DMS114 treated with DMSO at 0.1 percent for 48 hours (cell line): ENCODE results near the gene MTERF4.

Experiments
- DNase-seq: peaks from one replicate; lab custom pipeline; 2025; ENCODE audit not compliant: unreplicated experiment; lab: John Stamatoyannopoulos, UW

Gene MTERF4, protein sequence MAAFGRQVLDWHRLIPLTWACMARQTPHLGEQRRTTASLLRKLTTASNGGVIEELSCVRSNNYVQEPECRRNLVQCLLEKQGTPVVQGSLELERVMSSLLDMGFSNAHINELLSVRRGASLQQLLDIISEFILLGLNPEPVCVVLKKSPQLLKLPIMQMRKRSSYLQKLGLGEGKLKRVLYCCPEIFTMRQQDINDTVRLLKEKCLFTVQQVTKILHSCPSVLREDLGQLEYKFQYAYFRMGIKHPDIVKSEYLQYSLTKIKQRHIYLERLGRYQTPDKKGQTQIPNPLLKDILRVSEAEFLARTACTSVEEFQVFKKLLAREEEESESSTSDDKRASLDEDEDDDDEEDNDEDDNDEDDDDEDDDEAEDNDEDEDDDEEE

DNA sequence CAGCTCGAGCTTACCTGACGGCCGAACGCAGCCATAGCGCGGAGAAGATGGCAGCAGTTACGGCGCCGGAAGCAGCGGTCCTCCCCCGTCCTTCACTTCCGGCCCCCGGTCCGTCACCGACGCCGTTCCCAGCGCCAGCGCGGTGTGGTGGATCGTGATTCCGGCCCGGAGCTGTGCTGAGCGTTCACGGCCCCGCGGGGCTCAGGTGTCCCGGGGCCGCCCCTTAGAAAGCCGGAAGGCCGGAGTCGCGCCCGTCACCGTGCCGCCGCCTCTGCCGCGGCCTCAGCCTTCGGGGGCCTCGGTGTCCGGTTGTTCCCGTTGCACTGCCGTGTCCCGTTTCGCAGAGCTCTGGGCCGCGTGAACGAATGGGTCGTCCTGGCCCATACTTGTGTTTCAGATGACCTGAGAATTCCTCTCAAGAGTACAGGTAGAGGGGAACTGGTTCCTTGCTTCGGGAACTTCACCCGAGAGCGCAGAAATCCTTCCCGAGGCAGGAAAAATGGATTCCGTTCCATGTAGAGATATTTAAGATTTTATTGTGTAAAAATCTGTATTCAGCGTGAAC is at the start of gene MTERF4:
TSS of gene MTERF4 (minus strand) at position 49 of the 565 bp plus-strand sequence. CDS start at position 35, 14 bp downstream.
- DNase-seq: peak; percentile 64

DNA sequence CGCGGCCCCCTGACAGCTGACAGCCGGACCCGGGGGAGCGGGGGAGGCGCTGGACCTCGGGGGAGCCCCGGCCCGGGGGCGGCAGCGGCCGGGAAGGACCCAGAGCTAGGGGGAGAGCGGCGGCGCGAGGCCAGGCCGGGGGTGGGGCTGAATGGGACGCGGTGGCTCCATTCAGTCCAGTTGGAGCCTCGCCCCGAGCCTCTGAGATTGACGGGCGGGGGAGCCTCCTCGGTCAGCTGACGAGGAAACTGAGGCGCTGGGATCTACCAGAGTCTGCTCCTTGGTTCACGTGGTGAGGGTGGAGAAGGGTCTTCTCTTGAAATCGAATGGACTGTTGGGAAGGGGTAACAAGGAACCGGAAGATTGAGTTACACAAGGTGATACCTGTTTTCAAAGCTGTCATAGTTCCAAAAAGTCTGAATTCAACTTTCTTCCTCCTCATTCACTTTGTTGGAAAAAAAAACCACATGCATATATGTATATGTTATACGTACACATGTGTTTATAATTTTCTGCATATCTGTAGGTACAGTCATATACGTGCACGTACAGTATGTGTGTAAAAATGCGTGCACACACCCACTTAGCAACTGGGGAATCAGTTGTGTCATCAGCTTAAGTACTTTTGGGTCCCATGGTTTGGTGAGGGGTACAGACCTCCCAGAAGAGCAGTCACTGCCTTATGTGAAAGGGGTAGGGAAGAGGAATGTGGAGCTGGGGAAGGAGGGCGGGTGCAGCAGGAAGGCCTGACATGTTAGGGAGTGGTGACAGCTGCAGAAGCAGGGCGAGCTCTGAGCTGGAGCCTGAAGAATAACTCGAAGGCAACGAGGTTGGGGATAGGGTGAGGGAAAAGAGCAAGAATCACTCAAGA is 48.8 kb upstream of the MTERF4 start:
- DNase-seq: no peak

DNA sequence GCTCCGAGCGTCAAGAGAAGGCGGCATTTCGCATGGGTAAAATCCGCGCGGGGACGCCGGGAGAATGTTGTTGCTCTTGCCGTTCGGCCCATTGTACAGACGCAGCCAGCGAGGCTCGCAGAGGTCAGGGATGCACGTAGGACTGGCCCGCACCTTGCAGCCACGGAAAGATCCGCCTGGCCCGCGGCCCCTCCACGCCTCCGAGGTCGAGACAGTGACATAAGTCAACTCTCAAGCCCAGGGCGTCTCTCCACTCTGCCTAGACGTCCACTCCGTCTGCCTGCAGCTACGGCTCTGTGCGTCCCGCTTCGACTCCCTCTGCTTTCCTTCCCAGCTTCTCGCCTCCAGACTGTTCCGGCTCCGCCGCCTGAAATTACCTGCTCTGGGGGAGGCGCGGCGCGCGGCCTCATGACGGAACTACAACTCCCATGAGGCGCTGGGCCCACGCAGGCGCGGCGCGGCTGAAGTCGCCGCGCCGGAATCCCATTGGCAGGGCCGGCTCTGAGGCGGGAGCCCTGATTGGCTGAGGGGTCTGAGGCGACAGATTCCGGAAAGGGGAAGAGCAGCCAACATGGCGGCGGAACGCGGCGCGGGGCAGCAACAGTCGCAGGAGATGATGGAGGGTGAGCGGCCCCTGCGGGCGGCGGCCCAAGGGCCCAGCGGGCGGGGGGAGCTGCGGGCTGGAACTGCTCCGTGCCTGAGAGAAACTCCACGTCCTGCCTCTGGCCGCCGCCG is 48.0 kb upstream of the MTERF4 start, which contains the start of gene PPP1R7:
TSS of gene PPP1R7 (plus strand) at position 543 of the 735 bp plus-strand sequence. CDS start at position 572, 29 bp downstream.
- peak; percentile 90 for DNase-seq

DNA sequence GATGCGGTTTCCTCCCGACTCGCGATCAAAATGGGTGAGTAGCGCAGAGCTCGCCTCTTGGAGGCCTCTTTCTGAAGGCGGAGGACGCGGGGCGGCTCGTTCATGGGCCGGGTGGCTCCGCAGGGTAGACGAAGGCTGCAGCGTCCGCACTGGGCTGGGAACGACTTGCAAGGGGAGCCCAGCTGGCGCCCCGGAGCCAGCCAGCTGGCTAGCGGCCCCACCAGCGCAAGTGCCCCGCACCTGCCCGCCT is 47.5 kb upstream of the MTERF4 start:
- DNase-seq: no peak

DNA sequence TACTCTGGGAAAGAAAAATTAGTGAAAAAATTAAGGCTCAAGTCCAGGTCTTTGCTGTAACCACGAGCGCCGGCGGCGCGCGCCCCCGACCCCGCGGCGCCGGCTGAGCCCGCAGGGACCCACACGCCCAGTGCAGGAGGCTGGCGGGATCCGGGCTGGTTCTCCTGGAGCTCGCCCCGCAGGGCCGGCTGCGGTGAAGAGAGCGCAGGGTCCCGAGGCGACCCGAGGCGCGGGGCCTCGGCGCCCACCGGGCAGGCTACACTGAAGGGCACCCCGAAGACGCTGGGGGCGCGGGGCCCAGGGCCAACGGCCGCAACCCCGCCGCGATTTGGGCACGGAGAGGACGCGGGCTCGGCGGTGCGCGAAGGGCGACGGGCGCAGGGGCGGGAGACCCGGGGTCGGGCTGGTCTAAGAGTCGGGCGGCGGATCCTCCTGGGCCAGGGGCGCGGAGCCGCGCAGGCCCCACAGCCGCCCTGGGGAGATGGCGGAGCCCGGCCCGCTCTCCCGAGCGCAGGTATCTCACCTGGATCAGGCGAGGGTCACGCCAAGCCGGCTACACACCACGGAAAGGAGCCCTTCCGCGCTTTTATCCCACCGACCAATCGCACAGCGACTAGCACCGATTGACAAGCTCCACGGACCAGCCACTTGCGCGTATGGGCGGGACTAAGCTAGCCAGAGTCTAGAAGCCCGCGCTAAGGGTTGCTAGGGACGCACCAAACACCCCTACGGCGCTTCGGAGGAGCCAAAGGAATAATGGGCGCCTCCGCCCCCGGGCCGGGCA is 47.0 kb upstream of the MTERF4 start, which contains the start of gene PASK:
TSS of gene PASK (minus strand) at position 582 of the 784 bp plus-strand sequence. CDS start 6,440 bp downstream, outside the sequence.
- peak; percentile 92 for DNase-seq

DNA sequence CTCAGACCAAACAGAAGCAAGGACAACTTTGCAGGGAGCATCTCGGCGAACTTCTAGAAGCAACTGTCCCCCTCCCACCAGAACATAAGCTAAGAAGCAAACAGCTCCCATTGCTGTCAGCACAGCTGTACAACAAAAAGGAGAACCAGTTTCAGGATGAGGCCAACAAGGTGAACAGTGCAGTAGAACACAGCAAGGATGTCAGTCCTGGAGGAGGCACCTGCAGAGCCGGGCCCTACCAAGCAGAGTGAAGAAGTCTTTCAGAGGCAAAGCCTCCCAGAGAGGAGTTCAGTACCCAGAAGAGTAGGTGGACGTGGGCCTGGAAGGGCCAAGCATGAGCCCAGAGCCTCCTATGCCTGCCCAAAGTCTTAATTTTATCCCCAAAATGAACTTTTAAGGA is 46.2 kb upstream of the MTERF4 start:
- no peak for DNase-seq

DNA sequence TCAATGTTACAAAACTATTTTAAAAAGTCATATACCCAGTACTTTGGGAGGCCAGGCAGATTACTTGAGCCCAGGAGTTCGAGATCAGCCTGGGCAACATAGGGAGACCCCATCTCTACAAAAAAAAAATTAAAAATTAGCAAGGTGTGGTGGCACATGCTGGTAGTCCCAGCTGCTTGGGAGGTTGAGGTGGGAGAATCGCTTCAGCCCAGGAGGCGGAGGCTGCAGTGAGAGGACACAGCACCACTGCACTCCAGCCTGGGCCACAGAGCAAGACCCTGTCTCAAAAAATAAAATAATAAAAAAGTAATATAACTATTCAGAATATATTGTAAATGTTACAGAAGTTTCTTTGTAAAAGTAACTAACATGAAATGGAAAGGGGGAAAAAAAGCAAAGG is 45.2 kb upstream of the MTERF4 start:
- DNase-seq: no peak

DNA sequence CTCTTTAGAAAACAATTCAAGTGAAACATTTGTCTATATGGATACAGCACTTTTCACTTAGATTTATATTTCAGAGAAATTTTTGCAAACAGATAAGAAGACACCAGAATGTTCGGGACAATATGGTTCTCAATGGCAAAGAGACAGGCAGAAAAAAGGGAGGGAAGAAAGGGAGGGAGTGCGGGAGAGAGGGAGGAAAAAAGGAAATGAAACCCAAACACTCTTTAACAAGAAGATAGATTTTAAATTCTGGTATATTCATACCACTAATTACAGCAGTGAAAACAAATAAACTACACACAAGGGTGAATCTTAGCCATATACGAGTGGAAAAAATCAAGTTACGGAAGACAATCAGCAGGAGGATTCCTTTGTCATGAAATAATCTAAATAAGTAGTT is 44.2 kb upstream of the MTERF4 start:
- no peak for DNase-seq

DNA sequence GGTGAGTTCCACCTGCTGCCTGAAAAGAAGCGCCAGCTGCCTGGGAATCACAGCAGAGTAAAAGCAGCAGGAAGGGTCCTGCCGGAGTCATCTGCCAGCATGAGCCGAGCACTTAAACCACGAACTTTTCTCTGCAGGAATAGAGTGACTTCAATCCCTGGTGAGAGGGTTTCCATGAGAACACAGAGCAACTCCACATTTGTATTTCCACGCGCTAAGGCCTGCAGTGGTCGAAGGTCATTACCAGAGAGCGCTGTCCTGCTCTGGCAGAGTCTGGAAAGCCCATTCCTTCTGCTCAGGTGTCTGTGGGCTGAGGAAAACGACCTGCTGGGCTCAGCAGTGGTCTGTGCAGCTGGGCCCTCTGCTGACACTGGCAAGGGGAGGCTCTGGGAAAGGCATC is 40.5 kb upstream of the MTERF4 start:
- DNase-seq: no peak

DNA sequence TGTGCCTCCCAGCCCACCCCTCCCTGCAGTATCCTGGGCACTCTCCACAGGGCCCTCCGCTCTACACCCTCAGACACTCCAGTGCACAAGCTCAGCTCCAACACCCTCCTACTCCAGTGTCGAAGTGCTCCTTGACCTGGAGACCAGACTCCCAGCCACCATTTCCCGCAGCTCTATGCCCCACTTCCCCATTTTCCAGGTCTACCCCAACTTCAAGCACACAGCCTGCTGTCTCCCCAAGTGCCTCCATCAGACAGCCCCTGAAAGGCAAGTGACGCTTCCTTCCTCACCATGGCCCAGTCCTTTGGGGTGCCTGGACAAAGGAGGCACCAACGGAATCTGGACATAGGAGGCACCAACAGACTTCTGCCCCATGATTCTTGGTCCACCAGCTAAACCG is 40.0 kb upstream of the MTERF4 start:
- DNase-seq: no peak

DNA sequence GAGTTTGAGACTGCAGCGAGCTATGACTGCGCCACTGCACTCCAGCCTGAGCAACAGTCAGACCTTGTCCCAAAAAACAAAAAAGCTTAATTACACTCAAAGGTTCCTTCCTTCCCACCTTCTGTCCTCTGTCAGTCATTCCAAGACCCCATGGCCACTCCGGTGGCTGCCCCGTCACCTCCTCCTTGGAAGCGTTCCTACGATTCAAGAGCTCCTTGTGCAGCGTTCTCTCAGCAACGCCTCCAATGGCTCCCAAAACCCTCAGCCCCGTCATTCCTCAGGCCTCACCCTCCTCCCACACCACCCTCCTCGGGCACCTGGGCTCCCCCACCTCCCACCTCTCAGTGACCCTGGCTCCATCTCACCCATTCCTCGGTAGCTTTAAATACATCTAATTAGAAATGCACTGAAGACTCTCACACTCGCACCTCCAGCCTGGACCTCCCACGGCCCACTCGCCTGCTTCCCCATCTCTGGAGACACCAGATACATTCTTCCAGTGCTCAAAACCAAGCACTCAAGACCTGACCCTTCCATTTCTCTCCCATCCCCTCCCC is 39.2 kb upstream of the MTERF4 start:
- DNase-seq: no peak

DNA sequence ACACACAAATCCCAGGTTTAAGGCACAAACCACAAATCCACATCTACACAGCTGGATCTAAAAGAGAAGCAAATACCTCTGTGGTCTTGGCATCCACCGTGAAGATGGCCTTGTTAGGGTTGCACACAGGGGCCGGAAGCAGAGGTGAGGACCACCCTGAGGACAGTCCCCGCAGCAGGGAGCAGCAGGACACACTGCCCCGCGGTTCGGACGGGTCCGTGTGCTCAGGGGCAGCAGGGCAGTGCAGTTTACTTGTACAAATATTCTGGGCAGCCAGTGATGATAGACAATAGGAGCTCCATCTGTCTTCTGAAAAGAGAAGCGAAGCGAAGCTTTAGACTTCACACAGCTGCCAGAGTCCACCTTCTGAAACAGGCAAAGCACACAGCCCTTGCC is 38.4 kb upstream of the MTERF4 start:
- DNase-seq: no peak

DNA sequence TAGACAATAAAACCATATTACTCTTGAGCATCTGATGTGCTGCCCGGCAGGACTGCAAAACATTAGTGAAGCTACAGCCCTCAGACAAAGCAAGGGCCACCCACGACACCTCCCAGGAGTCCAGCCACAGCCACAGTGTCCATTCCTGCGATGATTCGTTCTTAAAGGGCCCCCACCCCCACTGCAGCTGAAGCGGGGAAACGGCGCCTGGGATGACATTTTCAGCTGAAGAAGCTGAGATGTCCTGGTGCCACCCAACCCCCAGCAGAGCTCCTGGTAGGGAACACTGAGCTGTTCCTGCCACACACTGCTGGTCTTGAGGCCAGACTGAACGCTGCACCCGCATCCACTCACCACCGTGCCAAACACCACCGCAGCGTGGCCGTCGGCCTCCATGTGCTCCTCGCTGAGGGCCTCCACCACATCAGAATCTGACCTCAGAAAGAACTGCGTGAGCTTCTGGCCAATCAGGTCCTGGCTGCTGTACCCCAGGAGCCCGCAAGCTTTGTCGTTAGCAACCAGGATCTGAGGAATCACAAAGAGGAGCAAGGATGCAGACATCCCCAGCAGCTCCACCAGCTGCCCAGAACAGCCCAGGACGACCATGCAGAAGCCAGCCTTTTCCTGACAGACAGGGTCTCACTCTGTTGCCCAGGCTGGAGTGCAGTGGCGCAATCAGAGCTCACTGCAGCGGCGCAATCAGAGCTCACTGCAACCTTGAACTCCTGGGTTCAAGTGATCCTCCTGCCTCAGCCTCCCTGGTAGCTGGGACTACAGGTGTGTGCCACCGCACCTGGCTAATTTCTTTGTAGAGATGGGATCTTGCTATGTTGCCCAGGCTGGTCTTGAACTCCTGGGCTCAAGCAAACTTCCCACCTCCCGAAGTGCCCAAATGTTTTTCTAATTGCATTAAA is 37.7 kb upstream of the MTERF4 start:
- no peak for DNase-seq

DNA sequence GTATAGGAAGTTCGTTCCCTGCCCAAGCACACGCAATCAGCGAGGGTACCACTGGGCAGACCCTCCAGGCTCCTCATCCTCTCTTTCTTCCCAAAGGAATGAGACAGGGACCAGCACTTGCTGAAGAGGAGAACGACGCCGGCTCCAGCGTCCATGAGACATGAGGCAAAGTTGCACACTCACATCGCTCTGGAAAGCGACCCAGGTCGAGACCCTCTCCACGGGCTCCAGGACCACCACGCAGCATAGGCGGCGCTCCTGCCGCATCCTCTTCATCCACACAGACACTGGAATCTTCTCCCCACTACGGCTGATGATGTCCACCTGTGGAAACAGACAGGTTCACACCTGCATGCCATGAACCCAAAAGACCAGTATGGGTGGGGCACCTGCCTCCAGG is 36.4 kb upstream of the MTERF4 start:
- no peak for DNase-seq

DNA sequence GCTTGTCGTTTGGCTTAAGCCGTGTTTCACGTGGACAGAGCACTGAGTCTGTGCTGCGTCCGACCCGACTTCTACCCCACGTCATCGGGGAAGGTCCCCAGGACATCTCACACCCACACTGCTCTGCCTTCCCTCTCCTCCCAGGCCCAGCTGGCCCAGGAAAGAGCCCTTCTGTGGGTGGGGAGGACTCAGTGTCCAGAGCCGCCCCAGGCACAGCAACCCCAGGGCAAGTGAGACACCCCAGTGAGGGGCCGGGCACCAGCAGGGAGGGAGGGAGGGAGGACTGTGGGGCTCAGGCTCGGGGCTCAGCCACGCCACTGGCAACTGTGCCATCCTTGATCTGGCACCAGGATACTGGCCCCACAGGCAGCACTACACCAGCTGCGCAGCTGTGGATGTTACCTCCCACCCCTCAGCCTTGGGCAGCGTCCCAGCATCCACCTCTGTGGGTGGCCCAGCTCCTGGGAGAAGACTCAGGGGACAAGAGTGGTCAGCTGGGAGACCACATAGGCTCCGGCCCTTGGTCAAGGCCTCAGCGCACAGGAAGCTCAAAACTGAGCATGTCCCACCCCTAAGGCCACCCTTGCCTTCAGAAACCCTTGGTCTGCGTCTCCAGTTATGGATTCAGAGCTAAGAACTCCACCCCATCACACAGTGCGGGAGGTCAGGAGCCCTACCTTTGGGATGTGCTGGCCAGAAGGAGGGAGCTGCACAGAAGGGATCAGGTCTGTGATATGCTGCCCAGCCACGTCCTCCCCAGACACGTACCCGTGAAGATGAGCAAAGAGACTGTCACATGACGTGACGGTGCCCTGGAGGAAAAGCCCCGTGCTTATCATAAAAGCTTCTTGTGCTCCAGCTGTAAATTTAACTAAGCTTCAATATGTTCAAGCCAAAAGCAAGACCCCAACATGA is 35.4 kb upstream of the MTERF4 start:
- DNase-seq: no peak

DNA sequence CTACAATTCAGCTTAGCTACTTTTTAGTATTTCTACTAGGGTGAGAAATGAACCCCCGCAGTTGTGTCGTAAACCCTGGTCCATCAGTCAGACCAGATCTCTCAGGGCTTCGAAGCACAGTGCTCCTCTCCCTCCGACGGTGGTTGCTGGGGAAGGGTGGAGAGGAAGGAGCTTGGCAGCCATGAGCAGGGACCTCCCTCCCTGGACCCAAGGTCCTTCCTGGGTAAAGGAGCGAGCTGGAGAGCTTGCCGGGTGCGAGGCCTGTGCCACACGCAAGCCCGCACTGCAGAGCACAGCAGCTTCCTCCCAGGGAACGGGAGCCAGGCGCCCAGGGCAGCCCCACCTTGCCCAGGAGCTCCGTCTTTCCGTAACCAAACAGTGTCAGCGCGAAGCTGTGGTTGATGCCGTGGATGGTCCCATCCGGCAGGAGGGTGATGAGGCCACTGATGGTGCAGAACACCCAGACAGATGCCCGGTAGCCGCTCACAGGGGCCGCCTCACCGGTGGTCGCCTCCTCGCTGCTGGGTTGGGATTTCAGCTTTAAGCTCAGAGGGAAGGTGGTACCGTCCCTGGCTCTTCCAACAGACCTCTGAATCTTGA is 34.7 kb upstream of the MTERF4 start:
- no peak for DNase-seq

DNA sequence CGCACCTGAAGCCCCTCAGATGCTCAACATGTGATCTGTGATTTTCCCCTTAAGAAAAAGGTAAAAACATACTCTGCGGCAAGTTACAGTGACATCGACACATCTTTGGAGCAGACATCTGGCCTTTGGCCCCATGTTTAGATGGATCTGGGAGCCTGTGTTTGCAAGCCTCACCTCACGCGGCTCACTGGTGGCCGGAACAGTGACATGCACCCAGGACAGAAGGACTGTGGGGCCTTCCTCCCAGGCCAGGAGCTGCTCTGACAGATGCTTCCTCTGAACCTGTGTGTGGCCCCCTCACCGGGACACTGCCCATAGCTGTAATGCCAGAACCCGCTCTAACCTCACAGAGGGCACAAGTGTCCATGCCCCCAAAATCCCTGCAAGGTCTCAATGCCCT is 34.1 kb upstream of the MTERF4 start:
- DNase-seq: no peak

DNA sequence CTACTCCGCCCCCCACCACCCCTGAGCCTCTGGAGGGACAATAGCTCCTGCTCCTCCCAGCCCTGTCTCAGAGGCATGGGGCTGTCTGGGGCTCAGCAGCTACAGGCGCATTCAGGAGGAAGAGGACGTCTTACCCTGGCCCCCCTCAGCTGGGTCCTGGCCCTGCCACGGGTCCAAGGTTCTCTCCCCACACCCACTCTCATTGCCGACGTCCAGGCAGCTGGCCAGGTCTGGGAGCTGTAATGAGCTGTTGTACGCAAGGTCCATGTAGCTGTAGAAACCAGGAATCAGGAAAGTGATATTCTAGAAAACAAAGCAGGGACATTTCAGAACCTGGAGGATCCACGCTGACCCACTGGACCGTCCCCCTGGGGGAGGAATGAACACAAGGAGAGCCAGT is 33.6 kb upstream of the MTERF4 start:
- no peak for DNase-seq
